ENCODE measurements around the gene DNM3.

The DNM3 gene

DNA sequence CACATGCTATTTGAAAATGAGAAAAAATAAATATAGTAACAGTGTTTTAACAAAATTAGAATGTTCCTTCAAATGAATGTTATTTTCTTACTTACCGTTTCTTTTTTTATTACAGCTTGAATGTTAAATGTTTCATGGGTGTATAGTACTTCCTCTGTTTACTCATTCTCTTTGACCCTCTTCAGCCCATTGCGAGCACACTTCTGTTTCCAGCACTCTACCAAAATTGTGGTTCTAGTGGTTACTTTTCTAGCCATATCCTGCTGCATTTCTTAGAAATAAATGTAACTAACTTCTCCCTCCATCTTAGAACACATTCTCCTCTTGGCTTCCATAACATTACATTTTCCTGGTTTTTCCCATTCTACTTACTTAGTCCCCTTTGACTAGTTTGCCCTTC lies 389.2 kb downstream of the DNM3 start:
- Histone ChIP-seq H3K27me3 (replicated peaks; ENCODE audit: control insufficient read depth, insufficient read depth, low read length) (no peaks in the 10 kb centered on the region), H3K36me3 (ENCODE audit: control insufficient read depth, insufficient read depth, low read length) (no peaks in the 10 kb centered on the region), H3K4me3 (replicated peaks; ENCODE audit: low read depth, low read length) (no peak overlapping the region)
- no peak for DNase-seq (ENCODE audit: extremely low read depth, insufficient read length)
- TF ChIP-seq, protein P1, sequence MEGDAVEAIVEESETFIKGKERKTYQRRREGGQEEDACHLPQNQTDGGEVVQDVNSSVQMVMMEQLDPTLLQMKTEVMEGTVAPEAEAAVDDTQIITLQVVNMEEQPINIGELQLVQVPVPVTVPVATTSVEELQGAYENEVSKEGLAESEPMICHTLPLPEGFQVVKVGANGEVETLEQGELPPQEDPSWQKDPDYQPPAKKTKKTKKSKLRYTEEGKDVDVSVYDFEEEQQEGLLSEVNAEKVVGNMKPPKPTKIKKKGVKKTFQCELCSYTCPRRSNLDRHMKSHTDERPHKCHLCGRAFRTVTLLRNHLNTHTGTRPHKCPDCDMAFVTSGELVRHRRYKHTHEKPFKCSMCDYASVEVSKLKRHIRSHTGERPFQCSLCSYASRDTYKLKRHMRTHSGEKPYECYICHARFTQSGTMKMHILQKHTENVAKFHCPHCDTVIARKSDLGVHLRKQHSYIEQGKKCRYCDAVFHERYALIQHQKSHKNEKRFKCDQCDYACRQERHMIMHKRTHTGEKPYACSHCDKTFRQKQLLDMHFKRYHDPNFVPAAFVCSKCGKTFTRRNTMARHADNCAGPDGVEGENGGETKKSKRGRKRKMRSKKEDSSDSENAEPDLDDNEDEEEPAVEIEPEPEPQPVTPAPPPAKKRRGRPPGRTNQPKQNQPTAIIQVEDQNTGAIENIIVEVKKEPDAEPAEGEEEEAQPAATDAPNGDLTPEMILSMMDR (IDR thresholded peaks at IDR 0.05; ENCODE audit: insufficient read depth, low read length, poor library complexity, severe bottlenecking), result no peak

DNA sequence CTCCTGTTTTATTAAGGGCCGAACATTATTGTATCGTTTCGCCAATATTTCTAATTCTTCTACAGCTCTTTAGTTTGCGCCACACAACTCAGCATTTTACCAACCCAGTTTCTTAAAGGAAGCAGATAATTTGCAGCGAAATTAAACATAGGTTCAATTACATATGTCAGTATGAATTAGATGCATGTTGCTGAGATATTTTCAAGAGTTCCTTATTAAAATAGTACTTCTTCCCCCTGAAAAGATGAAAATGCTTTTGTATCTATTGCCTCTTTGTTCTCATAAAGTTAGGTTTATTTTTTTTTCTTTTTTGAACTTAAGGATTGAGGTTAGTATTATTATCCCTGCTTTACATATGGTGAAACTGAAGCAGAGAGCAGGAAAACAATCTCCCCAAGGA lies 395.7 kb downstream of the DNM3 start:
- no peak for DNase-seq (ENCODE audit: extremely low read depth, insufficient read length)
- no peaks in the 10 kb centered on the region for H3K27me3 ChIP-seq (replicated peaks; ENCODE audit: control insufficient read depth, insufficient read depth, low read length)
- no peak overlapping the region for H3K4me3 ChIP-seq (replicated peaks; ENCODE audit: low read depth, low read length)
- no peaks in the 10 kb centered on the region for H3K36me3 ChIP-seq (ENCODE audit: control insufficient read depth, insufficient read depth, low read length)
- TF ChIP-seq, protein P1 (IDR thresholded peaks at IDR 0.05; ENCODE audit: insufficient read depth, low read length, poor library complexity, severe bottlenecking), result no peak

DNA sequence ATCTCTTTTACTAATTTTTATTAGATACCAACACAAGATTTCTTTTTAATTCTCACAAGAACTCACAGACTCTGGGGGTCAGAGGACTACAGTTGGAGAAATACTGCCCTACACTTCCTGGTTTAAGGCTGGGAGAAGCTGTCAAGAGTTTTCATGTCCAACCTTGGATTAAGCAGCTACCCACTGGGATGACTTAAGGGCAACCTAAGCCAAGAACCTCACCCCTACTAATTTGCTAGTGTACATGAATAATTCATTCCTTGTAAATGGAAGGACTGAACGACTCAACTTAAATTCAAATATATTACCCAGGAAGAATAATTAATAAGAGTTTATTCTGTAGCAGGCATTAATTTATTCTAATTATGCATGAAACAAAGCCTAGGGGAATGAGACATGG lies 396.9 kb downstream of the DNM3 start:
- H3K4me3 ChIP-seq (replicated peaks; ENCODE audit: low read depth, low read length), result no peak overlapping the region
- H3K36me3 ChIP-seq (ENCODE audit: control insufficient read depth, insufficient read depth, low read length), result no peaks in the 10 kb centered on the region
- DNase-seq (ENCODE audit: extremely low read depth, insufficient read length), result no peak
- no peaks in the 10 kb centered on the region for H3K27me3 ChIP-seq (replicated peaks; ENCODE audit: control insufficient read depth, insufficient read depth, low read length)
- TF ChIP-seq, protein P1 (IDR thresholded peaks at IDR 0.05; ENCODE audit: insufficient read depth, low read length, poor library complexity, severe bottlenecking), result no peak

DNA sequence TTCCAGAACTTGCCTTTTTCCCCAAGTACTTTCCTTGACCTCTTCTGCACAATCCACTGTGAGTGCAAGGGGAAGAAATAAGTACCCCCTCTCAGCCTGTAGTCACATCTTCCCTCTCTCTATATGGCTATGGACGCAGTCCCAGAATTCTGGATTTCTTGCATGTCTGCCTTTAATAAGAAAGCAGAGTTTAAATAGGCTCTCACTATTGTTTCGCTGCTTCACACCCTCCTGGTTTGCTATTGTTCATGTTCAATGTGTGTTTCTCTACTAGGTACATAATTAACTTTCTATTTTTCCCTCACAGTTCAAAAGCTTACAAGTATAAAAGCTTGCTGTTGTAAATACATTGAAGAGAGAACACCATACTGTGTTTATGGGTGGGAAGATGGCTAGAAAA lies 397.7 kb downstream of the DNM3 start:
- TF ChIP-seq, protein P1 (IDR thresholded peaks at IDR 0.05; ENCODE audit: insufficient read depth, low read length, poor library complexity, severe bottlenecking), result no peak
- DNase-seq (ENCODE audit: extremely low read depth, insufficient read length), result no peak
- no peaks in the 10 kb centered on the region for H3K27me3 ChIP-seq (replicated peaks; ENCODE audit: control insufficient read depth, insufficient read depth, low read length)

DNA sequence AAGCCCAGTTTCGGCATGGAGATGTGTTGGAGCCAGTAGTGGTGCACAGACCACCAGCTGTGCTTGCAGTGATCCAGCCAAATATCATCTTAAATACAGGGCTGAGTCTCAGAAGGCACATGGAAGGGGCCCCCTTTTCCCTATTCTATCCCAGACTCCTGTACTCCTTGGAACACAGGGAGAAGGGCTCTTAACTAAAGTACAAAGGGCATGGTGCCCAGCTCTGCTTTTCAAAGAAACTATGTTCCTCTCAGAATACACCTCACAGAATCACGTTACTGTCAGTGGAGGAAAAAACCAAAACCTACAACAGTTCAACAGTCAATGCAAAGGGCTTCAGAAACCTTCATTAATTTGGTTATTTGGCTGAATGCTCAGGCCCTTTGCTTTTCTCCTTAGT lies 398.6 kb downstream of the DNM3 start:
- no peaks in the 10 kb centered on the region for H3K36me3 ChIP-seq (ENCODE audit: control insufficient read depth, insufficient read depth, low read length)
- H3K4me3 ChIP-seq (replicated peaks; ENCODE audit: low read depth, low read length), result no peak overlapping the region
- TF ChIP-seq, protein P1 (IDR thresholded peaks at IDR 0.05; ENCODE audit: insufficient read depth, low read length, poor library complexity, severe bottlenecking), result no peak
- no peak for DNase-seq (ENCODE audit: extremely low read depth, insufficient read length)
- H3K27me3 ChIP-seq (replicated peaks; ENCODE audit: control insufficient read depth, insufficient read depth, low read length), result no peaks in the 10 kb centered on the region

More for the DNA sequence above, 397.7 kb downstream of the DNM3 start:
- Histone ChIP-seq H3K4me3 (replicated peaks; ENCODE audit: low read depth, low read length) (no peak overlapping the region), H3K36me3 (ENCODE audit: control insufficient read depth, insufficient read depth, low read length) (no peaks in the 10 kb centered on the region)

DNA sequence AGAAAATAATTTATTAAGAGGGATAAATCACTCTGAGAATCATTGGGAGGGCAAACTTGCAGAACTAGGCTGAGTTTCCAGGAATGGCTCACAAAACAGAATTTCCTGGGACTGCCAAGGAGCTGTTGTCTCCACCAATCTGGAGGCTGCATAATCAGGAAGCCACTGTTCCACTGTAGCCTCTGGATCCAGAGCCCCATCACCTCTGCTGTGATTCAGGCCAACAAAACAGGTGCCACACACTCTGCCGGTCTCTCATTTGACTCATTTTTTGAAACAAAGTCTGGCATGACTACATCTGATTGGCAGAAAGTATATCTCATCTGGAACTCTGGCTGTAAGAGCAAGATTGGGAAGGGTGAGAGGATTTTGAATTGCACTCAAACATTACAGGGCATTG lies 400.2 kb downstream of the DNM3 start:
- Histone ChIP-seq H3K27me3 (replicated peaks; ENCODE audit: control insufficient read depth, insufficient read depth, low read length) (no peaks in the 10 kb centered on the region), H3K36me3 (ENCODE audit: control insufficient read depth, insufficient read depth, low read length) (no peaks in the 10 kb centered on the region), H3K4me3 (replicated peaks; ENCODE audit: low read depth, low read length) (no peak overlapping the region)
- TF ChIP-seq, protein P1 (IDR thresholded peaks at IDR 0.05; ENCODE audit: insufficient read depth, low read length, poor library complexity, severe bottlenecking), result no peak
- DNase-seq (ENCODE audit: extremely low read depth, insufficient read length), result no peak
